HCEC 1CT (cell line): ENCODE results near the gene CLTCL1.
A peak's percentile ranks its signal among the peaks of the same experiment; 100 is the strongest.
"Not testable (repeated sequence)": the region's sequence is repeated elsewhere in the genome, so short reads cannot be mapped to it uniquely, and the experiment has no call there.

Source experiments
- DNase-seq: peaks from one replicate; pipeline ENCODE4 v3.0.0-alpha.2; 2017

The CLTCL1 gene

DNA sequence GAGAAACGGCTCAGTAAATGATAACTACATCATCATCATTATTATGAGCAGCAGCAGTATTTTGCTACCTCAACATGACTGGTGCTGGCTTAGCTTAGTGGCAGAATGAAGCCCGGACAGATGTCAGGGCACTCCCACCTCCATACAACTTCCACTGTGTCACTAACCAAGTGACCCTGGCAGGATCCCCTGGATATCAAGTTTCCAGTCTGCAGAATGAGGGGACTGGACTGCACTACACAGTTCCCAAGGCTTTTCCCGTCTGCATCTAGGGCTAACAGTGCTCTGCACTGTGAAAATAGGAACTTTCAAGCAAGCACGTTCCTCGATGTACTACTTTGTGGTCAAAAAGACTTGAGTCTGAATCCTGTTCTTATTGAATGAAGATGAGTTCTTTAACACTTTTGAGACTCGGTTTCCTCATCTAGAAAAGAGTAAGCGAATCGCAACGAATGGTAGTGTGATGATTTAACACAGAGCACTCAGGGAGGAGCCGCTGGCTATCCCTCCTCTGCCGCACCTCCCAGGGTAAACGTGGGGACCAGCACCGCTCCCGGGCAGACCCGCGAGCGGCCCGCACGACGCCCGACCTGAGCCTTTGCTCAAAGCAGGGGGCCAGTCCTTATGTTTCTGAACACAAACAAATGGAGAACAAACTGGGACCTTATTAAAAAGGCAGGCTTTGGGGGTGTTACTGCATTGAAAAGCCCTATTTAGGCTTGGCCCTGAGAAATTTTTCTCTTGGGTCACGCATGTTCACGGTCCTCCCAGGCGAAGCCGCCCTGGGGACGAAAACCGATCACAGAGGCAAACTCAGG lies 910 bp downstream of the CLTCL1 start:
- DNase-seq = no peak

- DNase-seq = peak; percentile 42
These were observed 1.9 kb downstream of the CLTCL1 start for GRCh38 chr22:19289475-19290161.

GRCh38 chr22:19287889-19288288 lies 3.6 kb downstream of the CLTCL1 start:
- peak; percentile 86 for DNase-seq

GRCh38 chr22:19287076-19287707 lies 4.3 kb downstream of the CLTCL1 start:
- peak; percentile 48 for DNase-seq

DNA sequence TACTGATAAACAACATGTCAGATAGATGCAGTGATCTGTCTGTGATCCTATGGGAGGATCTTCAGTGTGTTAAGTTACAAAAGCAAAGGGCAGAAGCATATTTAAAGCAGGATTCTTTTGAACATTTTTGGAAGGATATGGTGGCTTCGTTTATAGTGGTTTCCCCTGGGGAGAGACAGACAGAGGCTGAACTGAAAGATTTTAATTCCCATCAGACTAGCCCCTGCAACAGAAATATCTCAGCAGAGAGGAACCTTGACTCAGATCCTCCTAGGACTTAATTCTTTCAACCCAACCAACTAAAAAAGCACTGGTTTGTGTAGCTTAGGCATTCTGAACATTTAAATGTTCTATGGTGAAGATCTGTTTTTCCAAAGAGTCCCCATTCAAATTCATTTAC lies 5.7 kb downstream of the CLTCL1 start:
- no peak for DNase-seq

GRCh38 chr22:19279143-19279542 lies 12.4 kb downstream of the CLTCL1 start:
- DNase-seq = not testable (repeated sequence)

- no peak for DNase-seq
These were observed 13.7 kb downstream of the CLTCL1 start for GRCh38 chr22:19277785-19278184.

DNA sequence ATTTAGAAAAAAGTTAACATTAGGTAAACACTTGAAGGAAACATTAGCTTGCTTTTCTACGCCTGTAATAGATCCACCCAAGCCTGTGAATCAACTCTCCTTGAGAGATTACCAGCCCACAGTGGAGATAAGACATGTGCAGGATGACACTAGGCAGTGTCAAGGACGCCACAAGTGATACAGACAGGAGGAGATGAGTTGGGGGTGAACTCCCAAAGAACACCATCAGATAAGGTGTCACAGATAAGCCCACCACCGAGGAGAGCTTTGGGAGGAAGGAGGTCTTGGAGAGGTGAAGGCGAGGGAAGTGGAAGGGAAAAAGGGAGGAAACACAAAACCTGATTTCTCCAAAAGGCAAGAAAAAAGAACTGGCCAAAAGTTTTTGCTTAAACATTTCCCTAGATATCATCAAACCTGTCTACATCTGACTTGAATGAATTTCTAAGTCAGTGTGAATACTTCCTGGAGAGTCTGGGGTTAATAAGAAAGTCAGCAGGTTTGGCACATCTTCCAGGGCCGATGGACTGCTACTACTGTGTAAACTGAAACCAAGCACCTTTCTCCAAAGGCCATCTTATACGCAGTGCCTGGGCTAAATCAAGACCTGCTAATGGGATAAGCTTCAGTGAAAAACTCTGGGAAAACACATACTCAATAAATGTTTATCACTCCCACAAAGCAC lies 15.5 kb downstream of the CLTCL1 start:
- no peak for DNase-seq

GRCh38 chr22:19275513-19275912 lies 16.0 kb downstream of the CLTCL1 start:
- DNase-seq = no peak

- no peak for DNase-seq
These were observed 16.4 kb downstream of the CLTCL1 start for GRCh38 chr22:19275104-19275503.

DNA sequence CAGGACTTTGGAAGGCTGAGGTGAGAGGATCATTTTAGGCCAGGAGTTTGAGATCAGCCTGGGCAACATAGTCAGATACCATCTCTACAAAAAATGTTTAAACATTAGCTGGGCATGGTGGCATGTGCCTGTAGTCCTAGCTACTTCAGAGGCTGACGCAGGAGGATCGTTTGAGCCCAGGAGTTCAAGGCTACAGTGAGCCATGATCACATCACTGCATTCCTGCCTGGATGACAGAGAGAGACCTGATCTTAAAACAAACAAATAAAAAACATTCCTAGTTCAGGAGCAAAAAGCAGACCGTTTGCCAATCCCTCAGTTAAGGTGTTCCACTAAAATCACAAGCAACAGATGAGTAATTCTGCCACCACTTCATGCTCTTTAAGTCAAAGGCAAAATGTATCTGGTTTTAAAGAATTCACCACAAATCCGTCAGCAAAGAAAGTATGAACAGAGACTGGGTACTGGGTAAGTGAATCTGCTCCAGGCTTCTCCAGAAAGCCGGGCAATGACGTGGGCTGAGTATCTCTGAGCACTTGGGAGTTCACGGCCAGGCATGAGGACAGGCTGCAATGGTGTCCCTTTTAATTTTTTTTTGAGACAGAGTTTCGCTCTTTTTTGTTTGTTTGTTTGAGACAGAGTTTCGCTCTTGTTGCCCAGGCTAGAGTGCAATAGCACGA lies 19.5 kb downstream of the CLTCL1 start:
- peak; percentile 56 for DNase-seq

DNA sequence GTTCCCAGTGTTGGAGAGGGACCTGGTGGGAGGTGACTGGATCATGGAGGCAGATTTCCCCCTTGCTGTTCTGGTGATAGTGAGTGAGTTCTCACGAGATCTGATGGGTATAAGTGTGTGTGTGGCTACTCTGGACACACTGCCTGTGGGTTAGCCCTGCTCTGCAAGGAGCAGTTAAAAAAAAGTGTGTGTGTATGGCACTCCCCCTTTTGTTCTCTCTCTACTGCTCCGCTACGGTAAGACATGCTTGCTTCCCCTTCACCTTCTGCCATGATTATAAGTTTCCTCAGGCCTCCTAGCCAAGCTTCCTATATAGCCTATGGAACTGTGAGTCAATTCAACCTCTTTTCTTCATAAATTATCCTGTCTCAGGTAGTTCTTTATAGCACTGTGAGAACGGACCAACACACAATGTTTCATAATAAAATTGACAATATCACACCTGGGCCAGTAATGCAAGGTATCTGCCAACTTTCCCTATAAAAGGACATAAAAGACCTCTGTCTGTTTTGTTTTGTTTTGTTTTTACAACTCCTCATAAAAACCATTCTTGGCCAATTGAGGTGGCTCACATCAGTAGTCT lies 20.2 kb downstream of the CLTCL1 start:
- no peak for DNase-seq

GRCh38 chr22:19270873-19271272 lies 20.6 kb downstream of the CLTCL1 start:
- DNase-seq = no peak

DNA sequence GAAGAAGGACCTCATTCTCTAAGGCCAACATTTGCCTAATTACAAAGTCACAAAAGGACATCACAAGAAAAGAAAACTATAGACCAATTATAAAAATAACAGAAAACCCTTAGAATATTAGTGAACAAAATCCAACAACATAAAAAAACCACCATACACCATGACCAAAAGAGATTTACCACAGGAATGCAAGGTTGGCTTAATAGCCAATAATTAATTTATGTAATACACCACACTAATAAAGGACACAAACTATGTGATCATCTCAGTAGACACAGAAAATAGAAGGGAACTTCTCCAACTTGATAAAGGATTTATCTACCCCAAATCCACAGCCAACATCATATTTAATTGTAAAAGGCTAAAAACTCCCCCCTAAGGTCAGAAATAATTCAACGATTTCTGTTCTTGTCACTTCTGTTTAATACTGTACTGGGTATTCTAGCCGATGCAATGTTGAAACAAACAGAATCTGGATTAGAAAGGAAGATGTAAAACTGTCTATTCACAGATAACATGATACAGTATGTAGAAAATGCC lies 24.9 kb downstream of the CLTCL1 start:
- DNase-seq = no peak

DNA sequence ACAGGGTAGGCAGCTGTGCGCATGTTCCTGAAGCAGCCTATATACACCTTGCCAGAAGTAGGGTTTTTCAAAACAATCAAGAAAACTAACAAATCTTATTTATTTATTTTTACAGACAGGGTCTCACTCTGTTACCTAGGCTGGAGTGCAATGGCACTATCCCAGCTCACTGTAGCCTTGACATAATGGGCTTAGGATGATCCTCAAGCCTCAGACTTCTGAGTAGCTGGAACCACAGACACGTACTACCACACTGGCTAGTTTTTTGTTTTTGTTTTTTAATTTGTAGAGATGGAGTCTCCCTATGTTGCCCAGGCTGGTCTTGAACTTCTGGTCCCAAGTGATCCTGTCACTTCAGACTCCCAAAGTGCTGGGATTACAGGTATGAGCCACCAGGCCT lies 25.7 kb downstream of the CLTCL1 start:
- no peak for DNase-seq

DNA sequence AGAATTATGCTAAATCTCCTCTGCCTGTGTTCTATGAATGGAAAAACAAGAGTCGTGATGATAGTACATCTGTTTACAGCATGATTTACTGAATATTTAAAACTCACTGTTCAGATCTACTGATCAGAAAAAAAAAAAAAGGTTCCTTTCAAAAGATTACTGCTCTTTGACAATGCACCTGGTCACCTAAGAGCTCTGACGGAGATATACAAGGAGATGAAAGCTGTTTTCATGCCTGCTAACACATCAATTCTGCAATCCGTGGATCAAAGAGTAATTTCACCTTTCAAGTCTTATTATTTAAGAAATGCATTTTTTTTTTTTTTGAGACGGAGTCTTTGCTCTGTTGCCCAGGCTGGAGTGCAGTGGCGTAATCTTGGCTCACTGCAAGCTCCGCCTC lies 30.7 kb downstream of the CLTCL1 start:
- no peak for DNase-seq

DNA sequence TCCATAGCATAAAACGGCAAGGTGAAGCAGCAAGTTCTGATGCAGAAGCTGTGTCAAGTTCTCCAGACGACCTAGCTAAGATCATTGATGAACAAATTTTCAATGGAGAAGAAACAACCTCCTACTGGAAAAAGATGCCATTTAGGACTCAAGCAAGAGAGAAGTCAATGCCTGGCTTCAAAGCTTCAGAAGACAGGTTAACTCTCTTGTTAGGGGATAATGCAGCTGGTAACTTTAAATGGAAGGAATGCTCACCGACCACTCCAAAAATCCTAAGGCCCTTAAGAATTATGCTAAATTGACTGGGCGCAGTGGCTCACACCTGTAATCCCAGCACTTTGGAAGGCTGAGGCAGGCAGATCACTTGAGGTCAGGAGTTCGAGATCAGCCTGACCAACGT lies 31.3 kb downstream of the CLTCL1 start:
- no peak for DNase-seq

DNA sequence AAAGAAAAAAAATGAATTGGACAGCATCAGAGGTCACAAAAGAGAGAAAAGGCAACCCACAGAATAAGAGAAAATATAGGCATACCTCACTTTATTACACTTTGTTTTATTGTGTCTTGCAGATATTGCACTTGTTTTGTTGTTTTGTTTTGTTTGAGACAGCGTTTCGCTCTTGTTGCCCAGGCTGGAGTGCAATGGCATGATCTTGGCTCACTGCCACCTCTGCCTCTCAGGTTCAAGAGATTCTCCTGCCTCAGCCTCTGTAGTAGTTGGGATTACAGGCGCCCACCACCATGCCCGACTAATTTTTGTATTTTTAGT lies 32.6 kb downstream of the CLTCL1 start:
- not testable (repeated sequence) for DNase-seq

GRCh38 chr22:19258371-19258770 lies 33.1 kb downstream of the CLTCL1 start:
- DNase-seq = no peak

- DNase-seq = not testable (repeated sequence)
These were observed 35.2 kb downstream of the CLTCL1 start for GRCh38 chr22:19256362-19256761.

GRCh38 chr22:19253143-19253542 lies 38.4 kb downstream of the CLTCL1 start:
- DNase-seq = no peak
